Fibroblast of gingiva (primary cell): Measurements from ENCODE around the gene PTHLH.
A peak's percentile ranks its signal among the peaks of the same experiment; 100 is the strongest.

Source experiments
- DNase-seq: peaks from one replicate; pipeline ENCODE4 v3.0.0-alpha.2; 2011; ENCODE audit warnings: low read depth

PTHLH gene

GRCh38 chr12:27972721-27973120 is at the start of gene PTHLH:
Gene PTHLH, minus strand, starts transcription at chr12:27972733. Its CDS starts 3,239 bp downstream, at chr12:27969494.
- DNase-seq = no peak

GRCh38 chr12:28021704-28022103 is 49.2 kb upstream of the PTHLH start:
- no peak for DNase-seq

GRCh38 chr12:28017873-28018255 is 45.3 kb upstream of the PTHLH start:
- no peak for DNase-seq

GRCh38 chr12:28017126-28017872 is 44.8 kb upstream of the PTHLH start:
- DNase-seq = peak; percentile 38

GRCh38 chr12:28015165-28015564 is 42.6 kb upstream of the PTHLH start:
- DNase-seq = no peak

- DNase-seq = no peak
Observed at GRCh38 chr12:28014196-28014595, 41.7 kb upstream of the PTHLH start.

GRCh38 chr12:28012333-28012918 is 39.9 kb upstream of the PTHLH start:
- no peak for DNase-seq

GRCh38 chr12:28010036-28010435 is 37.5 kb upstream of the PTHLH start:
- no peak for DNase-seq

GRCh38 chr12:27999970-28000369 is 27.4 kb upstream of the PTHLH start:
- no peak for DNase-seq

- peak; percentile 75 for DNase-seq
Observed at GRCh38 chr12:27999521-27999920, 27.0 kb upstream of the PTHLH start.

GRCh38 chr12:27998658-27999057 is 26.1 kb upstream of the PTHLH start:
- no peak for DNase-seq

- no peak for DNase-seq
Observed at GRCh38 chr12:27998170-27998569, 25.6 kb upstream of the PTHLH start.

GRCh38 chr12:27996761-27997160 is 24.2 kb upstream of the PTHLH start:
- no peak for DNase-seq

- DNase-seq = no peak
Observed at GRCh38 chr12:27995406-27995805, 22.9 kb upstream of the PTHLH start.

GRCh38 chr12:27988594-27989233 is 16.2 kb upstream of the PTHLH start:
- DNase-seq = no peak

GRCh38 chr12:27987331-27987730 is 14.8 kb upstream of the PTHLH start:
- no peak for DNase-seq

- DNase-seq = no peak
Observed at GRCh38 chr12:27984275-27984674, 11.7 kb upstream of the PTHLH start.

- no peak for DNase-seq
Observed at GRCh38 chr12:27982951-27983350, 10.4 kb upstream of the PTHLH start.

GRCh38 chr12:27982385-27982784 is 9.9 kb upstream of the PTHLH start:
- no peak for DNase-seq

- DNase-seq = no peak
Observed at GRCh38 chr12:27981874-27982273, 9.3 kb upstream of the PTHLH start.

- DNase-seq = no peak
Observed at GRCh38 chr12:27979145-27979544, 6.6 kb upstream of the PTHLH start.

- DNase-seq = peak; percentile 47
Observed at GRCh38 chr12:27975222-27976136, 2.9 kb upstream of the PTHLH start.
